Measurements from ENCODE around the gene PPAN.

GRCh38 chr19:10093295-10094186 is 12.6 kb upstream of the PPAN start:
- no peak for TF ChIP-seq CTCF (IDR thresholded peaks at IDR 0.05)
- no peak for TF ChIP-seq SIN3A (IDR thresholded peaks at IDR 0.05; ENCODE audit: borderline replicate concordance, insufficient read depth, low read depth, low read length)
- no peak for TF ChIP-seq TCF7L2 (IDR thresholded peaks at IDR 0.05; ENCODE audit: low read depth, low read length)
- no peak for TF ChIP-seq POLR2AphosphoS5 (IDR thresholded peaks at IDR 0.05; ENCODE audit: low read depth, low read length)
- peak; percentile 82 to 87 for TF ChIP-seq REST (IDR thresholded peaks at IDR 0.05; ENCODE audit: insufficient read depth in 1 of 2, low read depth in 2 of 2, low read length in 1 of 2)
